DOHH2 (cell line): ENCODE results near the gene G3BP2.

Experiments
- CTCF ChIP-seq: fragments of 200-600 bp; sonication (generic); IDR thresholded peaks from one replicate; pipeline ENCODE4 v1.5.1; 2014; ENCODE audit warnings: antibody characterized with exemption, mild to moderate bottlenecking, low read depth, low read length; ENCODE audit not compliant: poor library complexity, severe bottlenecking
- EZH2phosphoT487 ChIP-seq: fragments of 200-600 bp; sonication (generic); IDR thresholded peaks from 2 replicates; pipeline ENCODE4 v1.6.1; 2017; ENCODE audit warnings: borderline replicate concordance, mild to moderate bottlenecking, antibody characterized with exemption, low read length, moderate library complexity, mixed read lengths

DNA sequence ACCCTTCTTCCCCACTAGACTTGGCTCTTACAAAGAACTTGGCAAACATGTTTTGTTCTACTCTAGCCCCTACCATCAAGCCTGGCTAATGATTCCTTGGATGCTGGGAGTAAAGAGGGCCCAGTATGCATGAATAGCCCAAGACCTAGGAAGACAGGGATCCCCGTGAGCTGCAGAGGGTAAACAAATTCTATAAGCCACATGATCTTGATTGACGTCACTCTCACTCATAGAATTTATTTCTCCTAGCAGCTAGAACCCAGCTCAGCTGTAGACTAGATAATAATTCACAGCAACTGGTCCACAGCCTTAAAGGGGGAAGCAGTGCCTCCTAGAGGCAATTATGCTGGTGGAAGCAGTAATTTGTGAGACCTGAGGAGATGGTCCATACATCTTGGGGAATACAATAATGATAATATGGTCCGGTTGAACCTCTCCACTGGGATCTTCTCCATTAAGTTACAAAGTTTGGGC lies 35.0 kb upstream of the G3BP2 start:
- TF ChIP-seq CTCF = peak; percentile 73
- no peak for TF ChIP-seq EZH2phosphoT487
